Endothelial cell of umbilical vein (primary cell): ENCODE data around the gene MAPK13.

Source experiments
- CTCF ChIP-seq, 2 donors: IDR thresholded peaks; 1 replicate in 1 of 2; 2 replicates in 1 of 2; pipeline ENCODE4 v1.5.1; 2011; ENCODE audit warnings: low read length in 2 of 2, mild to moderate bottlenecking in 2 of 2, moderate library complexity in 2 of 2, control low read depth in 1 of 2, inconsistent platforms in 1 of 2, low read depth in 1 of 2; ENCODE audit not compliant: insufficient read depth in 1 of 2; ENCODE audit errors: extremely low read depth in 1 of 2
- MAX ChIP-seq: IDR thresholded peaks from 2 replicates; pipeline ENCODE4 v1.6.1; 2011; ENCODE audit not compliant: insufficient read depth, insufficient read length

- TF ChIP-seq CTCF (IDR thresholded peaks at IDR 0.05; ENCODE audit: extremely low read depth in 1 of 2, insufficient read depth in 1 of 2, low read depth in 1 of 2, low read length in 2 of 2) (no peak), MAX (no peak)
These were observed 18.8 kb upstream of the MAPK13 start for GRCh38 chr6:36111526-36111925.
